Activated gamma-delta T cell (primary cell): ENCODE data around the gene FBP1.

Experiments
- DNase-seq: peaks from one replicate; lab custom pipeline; 2025; lab: John Stamatoyannopoulos, UW

Gene FBP1

DNA sequence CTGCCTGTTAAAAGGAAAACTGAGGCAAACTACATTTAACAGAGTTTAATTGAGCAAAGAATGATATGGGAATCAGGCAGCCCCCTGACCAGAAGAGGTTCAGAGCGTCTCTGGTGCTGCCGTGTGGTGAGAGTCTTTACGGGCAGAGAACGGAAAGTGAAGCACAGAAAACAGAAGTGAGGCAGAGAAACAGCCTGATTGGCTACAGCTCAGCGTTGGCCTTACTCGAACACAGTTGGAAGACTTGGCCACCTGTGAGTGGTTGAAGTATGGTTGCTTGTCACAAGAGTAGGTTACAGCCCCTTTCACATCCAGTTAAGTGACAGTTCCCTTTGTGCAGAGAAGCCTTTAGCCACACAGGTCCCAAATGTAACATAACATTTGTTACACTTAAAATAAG, 16.9 kb upstream of the FBP1 start:
- no peak for DNase-seq

- DNase-seq = no peak
Observed at GRCh38 chr9:94655739-94656138, 16.4 kb upstream of the FBP1 start.

- no peak for DNase-seq
Observed at GRCh38 chr9:94654165-94654894, 15.0 kb upstream of the FBP1 start.

- no peak for DNase-seq
Observed at GRCh38 chr9:94650949-94651348, 11.6 kb upstream of the FBP1 start.

- DNase-seq = no peak
Observed at GRCh38 chr9:94649100-94649819, 9.9 kb upstream of the FBP1 start.

DNA sequence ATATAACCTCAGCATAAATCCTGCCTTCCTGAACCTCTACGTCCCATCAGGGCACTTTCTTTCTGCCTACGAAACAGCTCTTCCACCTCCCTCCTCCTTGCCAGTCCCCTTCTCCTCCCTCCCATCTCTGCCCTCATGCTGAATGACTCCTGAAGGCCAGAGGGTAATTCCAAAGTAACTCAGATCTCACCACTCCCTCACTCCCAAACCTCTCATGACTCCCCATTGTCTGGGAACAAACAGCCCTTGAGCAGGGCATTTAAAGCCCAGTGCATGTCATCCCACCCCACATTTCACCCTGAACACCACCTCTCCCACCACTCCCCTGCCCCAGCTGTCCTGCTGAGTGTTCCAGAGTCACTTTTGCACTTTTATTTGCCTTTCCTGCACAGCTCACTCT, 8.9 kb upstream of the FBP1 start:
- DNase-seq = no peak

GRCh38 chr9:94645901-94646300, 6.6 kb upstream of the FBP1 start:
- no peak for DNase-seq

- DNase-seq = no peak
Observed at GRCh38 chr9:94644543-94644942, 5.2 kb upstream of the FBP1 start.

GRCh38 chr9:94643741-94644140, 4.4 kb upstream of the FBP1 start:
- no peak for DNase-seq

DNA sequence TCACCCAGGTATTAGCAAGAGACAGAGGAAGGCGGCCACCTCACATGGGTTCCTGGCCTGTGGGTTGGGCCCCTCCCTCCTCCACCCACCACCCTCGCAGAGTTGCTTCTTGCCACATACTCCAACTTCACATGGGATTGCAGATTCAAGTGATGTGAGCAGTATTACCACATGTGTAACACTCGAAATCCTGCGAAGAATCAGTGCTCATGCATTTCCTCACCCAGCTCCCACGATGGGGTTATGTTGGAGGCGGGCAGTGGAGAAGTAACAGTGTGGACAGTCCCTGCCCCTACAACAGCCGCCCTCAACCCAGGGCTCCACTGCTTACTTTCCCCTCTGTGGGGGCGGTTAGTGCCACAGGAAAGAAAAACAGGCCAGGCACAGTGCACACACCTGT, 3.9 kb upstream of the FBP1 start:
- DNase-seq = no peak

DNA sequence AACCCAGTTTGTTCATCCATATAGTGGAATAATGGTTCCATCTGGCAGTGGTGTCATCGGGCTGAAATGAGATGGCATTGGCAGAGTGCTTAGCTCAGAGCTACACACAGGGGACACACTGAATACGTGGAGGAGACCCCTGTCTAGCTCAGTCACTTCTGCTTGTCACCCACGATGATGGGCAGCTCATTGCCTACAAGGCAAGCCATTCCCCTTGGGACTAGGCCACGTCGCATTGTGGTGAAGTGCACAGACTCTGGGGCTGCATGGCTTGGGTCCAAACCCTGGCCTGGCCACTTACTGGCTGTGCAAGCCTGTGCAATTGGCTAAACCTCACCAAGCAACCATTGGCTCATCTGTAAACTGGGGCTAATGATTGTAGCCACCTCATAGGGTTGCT, 3.2 kb upstream of the FBP1 start:
- DNase-seq = no peak

GRCh38 chr9:94639999-94640376, 670 bp upstream of the FBP1 start:
- no peak for DNase-seq

DNA sequence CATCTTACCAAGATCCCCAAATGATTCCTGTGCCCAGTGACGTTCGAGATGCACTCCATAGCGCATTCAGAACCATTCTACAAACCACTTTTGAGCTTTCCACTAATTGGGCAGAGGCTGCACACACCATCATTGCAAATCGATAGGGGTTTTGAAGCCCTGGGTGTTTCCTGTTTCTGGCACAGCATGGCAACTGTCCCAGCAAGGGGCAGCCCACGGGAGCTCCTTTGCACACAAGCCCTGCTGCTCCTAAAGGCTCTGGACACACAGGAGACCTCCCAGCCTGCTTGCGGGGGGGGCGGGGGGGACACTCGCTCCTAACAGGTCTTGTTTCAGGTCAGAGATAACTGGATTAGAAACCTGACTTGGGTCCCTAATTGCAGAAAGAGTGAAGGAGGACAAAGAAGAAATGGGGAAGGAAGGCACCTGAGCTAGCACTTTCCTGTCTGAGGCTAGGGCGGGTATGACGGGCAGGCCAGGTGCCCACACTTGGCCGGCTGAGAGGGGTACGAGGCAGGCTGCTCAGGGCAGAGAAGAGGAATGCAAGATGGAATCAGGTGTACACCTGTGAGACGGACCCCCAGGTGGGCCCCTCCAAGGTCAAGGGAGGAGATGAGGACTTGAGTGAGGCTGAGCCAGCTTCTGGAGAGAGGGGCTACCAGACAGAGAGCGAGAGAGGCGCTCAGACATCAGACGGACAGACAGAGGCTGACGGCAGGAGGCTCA, 820 bp downstream of the FBP1 start:
- no peak for DNase-seq

- DNase-seq = no peak
Observed at GRCh38 chr9:94632737-94633136, 6.6 kb downstream of the FBP1 start.

DNA sequence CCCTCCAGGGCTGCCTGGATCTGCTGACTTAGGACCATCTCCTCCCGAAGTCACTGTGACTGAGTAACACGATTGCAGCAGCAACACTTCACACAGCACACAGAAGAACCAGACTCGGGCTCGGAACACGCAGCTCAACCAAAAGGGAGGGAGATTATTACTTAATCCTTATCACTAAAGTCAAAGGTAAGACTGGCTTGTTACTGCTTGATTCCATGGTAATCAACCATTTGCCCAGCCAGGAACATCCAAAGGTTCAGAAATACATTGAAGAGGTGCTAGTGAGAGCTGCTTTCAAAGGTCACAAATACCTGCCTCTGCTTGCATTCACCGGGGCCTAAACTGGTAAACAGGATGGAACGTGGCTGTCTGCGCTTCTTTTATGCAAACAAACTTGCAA, 7.7 kb downstream of the FBP1 start:
- DNase-seq = no peak

- DNase-seq = no peak
Observed at GRCh38 chr9:94630833-94631232, 8.5 kb downstream of the FBP1 start.

- no peak for DNase-seq
Observed at GRCh38 chr9:94630281-94630680, 9.0 kb downstream of the FBP1 start.

DNA sequence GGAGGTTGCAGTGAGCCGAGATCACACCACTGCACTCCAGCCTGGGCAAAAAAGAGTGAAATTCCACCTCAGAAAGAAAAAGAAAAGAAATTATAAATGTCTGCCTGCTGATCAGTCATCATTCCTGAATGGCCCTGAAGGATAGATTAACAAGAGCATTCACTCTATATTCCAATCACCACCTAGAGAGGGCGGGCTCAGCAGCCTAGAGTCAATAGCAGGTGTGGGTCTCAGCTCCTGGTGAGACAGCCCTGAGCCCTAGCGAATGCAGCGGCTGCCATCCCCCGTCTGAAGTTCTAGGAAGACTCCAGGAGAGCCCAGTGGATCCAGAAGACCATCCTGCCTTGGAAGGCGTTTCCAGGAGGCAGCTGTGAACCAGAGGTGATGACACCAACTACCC, 12.0 kb downstream of the FBP1 start:
- no peak for DNase-seq

DNA sequence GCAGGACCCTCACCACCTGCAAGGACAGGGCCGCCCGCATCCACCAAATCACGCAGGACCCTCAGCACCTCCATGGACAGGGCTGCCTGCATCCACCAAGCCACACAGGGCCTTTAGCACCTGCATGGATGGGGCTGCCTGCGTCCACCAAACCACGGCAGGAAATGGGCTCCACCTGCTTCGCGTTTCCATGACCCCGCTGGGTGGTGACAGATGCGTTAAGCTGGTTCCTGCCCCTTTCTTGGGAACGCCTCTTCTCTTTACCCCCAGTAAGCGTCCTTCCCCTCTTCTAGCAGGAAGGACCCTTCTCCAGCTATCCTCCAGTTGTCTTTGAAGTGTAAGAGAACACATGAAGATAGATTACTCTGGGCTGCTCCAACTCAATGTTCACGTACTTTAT, 13.5 kb downstream of the FBP1 start:
- no peak for DNase-seq

- no peak for DNase-seq
Observed at GRCh38 chr9:94624629-94625028, 14.7 kb downstream of the FBP1 start.

GRCh38 chr9:94623253-94623652, 16.1 kb downstream of the FBP1 start:
- DNase-seq = no peak

DNA sequence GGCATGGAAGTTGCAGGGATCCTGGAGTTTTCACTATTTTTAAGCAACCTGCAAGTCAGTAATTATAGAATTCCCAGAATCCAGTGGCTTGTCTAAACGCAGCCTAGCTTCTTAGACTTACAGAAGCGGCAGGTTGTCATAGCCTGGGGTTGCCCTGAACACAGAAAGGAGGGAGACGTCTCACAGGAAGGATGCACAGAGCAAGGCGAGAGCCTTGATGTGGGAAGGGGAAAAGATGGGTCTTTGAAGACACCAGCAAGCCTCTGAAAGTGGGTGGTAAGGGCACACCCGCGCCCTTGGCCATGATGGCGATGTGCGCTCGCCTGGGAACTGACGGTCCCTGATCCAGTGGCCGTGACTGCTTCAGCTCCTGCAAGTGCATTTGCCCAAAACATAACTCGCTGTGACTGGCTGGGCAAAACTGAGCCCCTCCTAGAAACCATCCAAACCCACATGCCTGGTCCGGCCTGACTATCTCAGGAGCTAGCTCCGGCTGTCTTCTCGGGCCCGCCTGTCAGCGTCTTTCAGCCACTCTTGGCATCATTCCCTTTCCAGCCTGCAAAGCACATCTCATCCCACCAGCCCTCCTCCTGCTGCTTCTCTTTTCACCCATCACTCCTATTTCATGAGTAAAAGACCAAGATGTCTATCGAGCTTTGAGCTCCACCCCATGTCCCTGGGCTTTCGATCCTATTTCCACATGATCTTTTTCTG, 17.1 kb downstream of the FBP1 start:
- no peak for DNase-seq

DNA sequence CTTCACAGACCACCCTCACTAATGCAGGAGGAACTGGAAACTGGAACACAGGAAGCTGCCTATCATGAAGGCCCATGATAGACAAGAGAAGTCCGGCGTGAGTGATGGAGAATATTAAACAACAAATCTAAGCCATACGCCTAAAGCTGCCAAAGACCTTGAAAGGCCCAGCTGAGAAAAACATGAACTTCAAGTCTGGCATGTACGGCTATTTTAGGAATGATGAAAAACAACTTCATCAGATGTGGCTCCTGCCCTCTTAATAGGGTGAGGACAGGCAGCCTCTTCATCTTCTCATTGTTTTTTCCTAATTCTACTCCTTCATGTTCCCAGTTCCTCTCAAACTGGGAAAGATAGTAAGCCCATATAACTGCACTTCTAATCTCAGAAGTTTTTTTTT, 20.3 kb downstream of the FBP1 start:
- DNase-seq = no peak
